ENCODE measurements around the gene LDHA.

- TF ChIP-seq KAT7 (CRISPR knock-in tag; IDR thresholded peaks at IDR 0.05; ENCODE audit: borderline replicate concordance) (no peak), CREB1 (CRISPR knock-in tag; IDR thresholded peaks at IDR 0.05) (no peak), FOXJ3 (CRISPR knock-in tag; IDR thresholded peaks at IDR 0.05; ENCODE audit: borderline replicate concordance) (no peak), RELA (CRISPR knock-in tag; IDR thresholded peaks at IDR 0.05; ENCODE audit: borderline replicate concordance) (no peak), E2F4 (CRISPR knock-in tag; IDR thresholded peaks at IDR 0.05; ENCODE audit: borderline replicate concordance, low read depth) (no peak), ZNF121 (CRISPR knock-in tag; IDR thresholded peaks at IDR 0.05) (no peak), CREM (CRISPR knock-in tag; IDR thresholded peaks at IDR 0.05) (no peak), NR2C2 (CRISPR knock-in tag; IDR thresholded peaks at IDR 0.05) (no peak), ELF4 (CRISPR knock-in tag; IDR thresholded peaks at IDR 0.05; ENCODE audit: low read depth) (no peak), USF2 (CRISPR knock-in tag; IDR thresholded peaks at IDR 0.05) (no peak), JUN (CRISPR knock-in tag; IDR thresholded peaks at IDR 0.05) (no peak)
- TF ChIP-seq, protein P1, sequence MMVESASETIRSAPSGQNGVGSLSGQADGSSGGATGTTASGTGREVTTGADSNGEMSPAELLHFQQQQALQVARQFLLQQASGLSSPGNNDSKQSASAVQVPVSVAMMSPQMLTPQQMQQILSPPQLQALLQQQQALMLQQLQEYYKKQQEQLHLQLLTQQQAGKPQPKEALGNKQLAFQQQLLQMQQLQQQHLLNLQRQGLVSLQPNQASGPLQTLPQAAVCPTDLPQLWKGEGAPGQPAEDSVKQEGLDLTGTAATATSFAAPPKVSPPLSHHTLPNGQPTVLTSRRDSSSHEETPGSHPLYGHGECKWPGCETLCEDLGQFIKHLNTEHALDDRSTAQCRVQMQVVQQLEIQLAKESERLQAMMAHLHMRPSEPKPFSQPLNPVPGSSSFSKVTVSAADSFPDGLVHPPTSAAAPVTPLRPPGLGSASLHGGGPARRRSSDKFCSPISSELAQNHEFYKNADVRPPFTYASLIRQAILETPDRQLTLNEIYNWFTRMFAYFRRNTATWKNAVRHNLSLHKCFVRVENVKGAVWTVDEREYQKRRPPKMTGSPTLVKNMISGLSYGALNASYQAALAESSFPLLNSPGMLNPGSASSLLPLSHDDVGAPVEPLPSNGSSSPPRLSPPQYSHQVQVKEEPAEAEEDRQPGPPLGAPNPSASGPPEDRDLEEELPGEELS (CRISPR knock-in tag; IDR thresholded peaks at IDR 0.05): no peak
- TF ChIP-seq, protein P2, sequence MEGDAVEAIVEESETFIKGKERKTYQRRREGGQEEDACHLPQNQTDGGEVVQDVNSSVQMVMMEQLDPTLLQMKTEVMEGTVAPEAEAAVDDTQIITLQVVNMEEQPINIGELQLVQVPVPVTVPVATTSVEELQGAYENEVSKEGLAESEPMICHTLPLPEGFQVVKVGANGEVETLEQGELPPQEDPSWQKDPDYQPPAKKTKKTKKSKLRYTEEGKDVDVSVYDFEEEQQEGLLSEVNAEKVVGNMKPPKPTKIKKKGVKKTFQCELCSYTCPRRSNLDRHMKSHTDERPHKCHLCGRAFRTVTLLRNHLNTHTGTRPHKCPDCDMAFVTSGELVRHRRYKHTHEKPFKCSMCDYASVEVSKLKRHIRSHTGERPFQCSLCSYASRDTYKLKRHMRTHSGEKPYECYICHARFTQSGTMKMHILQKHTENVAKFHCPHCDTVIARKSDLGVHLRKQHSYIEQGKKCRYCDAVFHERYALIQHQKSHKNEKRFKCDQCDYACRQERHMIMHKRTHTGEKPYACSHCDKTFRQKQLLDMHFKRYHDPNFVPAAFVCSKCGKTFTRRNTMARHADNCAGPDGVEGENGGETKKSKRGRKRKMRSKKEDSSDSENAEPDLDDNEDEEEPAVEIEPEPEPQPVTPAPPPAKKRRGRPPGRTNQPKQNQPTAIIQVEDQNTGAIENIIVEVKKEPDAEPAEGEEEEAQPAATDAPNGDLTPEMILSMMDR (IDR thresholded peaks at IDR 0.05): no peak
Observed at GRCh38 chr11:18375941-18376340, 18.4 kb upstream of the LDHA start.

Measured in WTC11 (cell line).